ENCODE results near the gene VHLL. TPM values are rescaled to one million over a fixed set of nuclear protein-coding genes. Genes with fewer than 3 reads are reported as not detected.

Gene VHLL
- total RNA-seq, 3 donors from 2014 or later = not detected

DNA sequence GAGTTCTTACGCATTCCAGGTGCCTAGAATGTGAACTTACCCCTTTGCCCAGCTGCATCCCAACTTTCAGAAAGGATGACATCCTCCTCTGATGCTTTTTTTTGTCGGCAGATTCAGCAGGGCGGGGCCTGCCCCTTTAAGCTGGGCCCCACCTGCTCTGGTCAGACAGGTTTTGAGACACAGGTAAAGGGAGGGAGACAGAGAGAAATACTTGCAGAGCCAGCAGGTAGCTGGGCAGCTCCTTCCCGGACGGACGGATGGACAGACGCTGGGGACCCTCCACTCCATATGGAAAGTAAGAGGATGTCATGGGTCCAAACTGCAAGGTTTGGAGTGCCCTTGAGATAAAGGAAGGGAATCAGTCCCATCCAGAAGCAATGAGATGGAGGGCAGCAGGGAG is 15.0 kb downstream of the VHLL start, which contains the start of gene TMEM79:
Gene TMEM79, plus strand, starts transcription at position 214 of the 400 bp plus-strand sequence. CDS start 902 bp downstream, outside the sequence.
- DNase-seq (peak in 2 of 3 donors; percentile 51 to 56), ATAC-seq (peak; percentile 10)
- H3K4me1 ChIP-seq (ENCODE audit: low read depth) = peaks cover 21% of the 10 kb centered on the region
- H3K4me3 ChIP-seq = peak within 1 kb of the TSS; percentile 77
- intact Hi-C loops (cut with DNase I, micrococcal nuclease) = no loop called here
- no peaks in the 10 kb centered on the region for H3K9me3 ChIP-seq
- H3K36me3 ChIP-seq (ENCODE audit: low read depth) = no peaks in the 10 kb centered on the region
- TF ChIP-seq, protein P1, sequence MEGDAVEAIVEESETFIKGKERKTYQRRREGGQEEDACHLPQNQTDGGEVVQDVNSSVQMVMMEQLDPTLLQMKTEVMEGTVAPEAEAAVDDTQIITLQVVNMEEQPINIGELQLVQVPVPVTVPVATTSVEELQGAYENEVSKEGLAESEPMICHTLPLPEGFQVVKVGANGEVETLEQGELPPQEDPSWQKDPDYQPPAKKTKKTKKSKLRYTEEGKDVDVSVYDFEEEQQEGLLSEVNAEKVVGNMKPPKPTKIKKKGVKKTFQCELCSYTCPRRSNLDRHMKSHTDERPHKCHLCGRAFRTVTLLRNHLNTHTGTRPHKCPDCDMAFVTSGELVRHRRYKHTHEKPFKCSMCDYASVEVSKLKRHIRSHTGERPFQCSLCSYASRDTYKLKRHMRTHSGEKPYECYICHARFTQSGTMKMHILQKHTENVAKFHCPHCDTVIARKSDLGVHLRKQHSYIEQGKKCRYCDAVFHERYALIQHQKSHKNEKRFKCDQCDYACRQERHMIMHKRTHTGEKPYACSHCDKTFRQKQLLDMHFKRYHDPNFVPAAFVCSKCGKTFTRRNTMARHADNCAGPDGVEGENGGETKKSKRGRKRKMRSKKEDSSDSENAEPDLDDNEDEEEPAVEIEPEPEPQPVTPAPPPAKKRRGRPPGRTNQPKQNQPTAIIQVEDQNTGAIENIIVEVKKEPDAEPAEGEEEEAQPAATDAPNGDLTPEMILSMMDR (IDR thresholded peaks at IDR 0.05) = no peak

DNA sequence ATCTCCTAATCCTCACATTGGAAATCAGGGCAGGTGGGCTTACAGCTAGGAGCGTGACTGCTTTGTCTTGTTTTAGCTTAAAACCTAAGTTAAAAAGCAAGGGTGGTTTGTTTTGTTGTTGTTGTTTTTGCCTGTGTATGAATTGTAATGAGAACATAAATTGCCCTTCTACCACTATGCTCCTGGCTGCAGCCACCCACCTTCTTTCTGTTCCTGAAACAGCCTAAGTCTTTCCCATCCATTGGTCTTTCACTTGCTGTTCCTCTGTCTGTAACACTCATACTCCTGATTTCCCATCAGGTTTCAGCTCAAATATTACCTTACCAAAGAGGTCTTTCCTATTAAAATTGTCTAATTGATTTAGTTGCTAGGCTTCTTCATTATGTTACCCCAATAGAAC is 15.6 kb downstream of the VHLL start:
- intact Hi-C loops (cut with DNase I, micrococcal nuclease) = no loop called here
- H3K4me3 ChIP-seq = no peak overlapping the region
- ATAC-seq (no peak), DNase-seq (no peak)
- H3K4me1 ChIP-seq (ENCODE audit: low read depth) = peaks cover 21% of the 10 kb centered on the region
- H3K36me3 ChIP-seq (ENCODE audit: low read depth) = no peaks in the 10 kb centered on the region
- TF ChIP-seq, protein P1 (IDR thresholded peaks at IDR 0.05) = no peak
- H3K9me3 ChIP-seq = no peaks in the 10 kb centered on the region

- Histone ChIP-seq H3K9me3 (no peaks in the 10 kb centered on the region), H3K4me3 (peak within 1 kb of the TSS; percentile 77), H3K36me3 (ENCODE audit: low read depth) (no peaks in the 10 kb centered on the region), H3K4me1 (ENCODE audit: low read depth) (peaks cover 21% of the 10 kb centered on the region)
- DNase-seq (peak; percentile 96 to 97 (median 97)), ATAC-seq (peak; percentile 94)
- intact Hi-C loops (cut with DNase I, micrococcal nuclease) = no loop called here
- TF ChIP-seq, protein P1 (IDR thresholded peaks at IDR 0.05) = no peak
These were observed 16.5 kb downstream of the VHLL start, which contains the start of gene SMG5 for GRCh38 chr1:156282479-156283222. Gene SMG5 (minus strand): TSS chr1:156282825. CDS start chr1:156282680, 145 bp downstream.

DNA sequence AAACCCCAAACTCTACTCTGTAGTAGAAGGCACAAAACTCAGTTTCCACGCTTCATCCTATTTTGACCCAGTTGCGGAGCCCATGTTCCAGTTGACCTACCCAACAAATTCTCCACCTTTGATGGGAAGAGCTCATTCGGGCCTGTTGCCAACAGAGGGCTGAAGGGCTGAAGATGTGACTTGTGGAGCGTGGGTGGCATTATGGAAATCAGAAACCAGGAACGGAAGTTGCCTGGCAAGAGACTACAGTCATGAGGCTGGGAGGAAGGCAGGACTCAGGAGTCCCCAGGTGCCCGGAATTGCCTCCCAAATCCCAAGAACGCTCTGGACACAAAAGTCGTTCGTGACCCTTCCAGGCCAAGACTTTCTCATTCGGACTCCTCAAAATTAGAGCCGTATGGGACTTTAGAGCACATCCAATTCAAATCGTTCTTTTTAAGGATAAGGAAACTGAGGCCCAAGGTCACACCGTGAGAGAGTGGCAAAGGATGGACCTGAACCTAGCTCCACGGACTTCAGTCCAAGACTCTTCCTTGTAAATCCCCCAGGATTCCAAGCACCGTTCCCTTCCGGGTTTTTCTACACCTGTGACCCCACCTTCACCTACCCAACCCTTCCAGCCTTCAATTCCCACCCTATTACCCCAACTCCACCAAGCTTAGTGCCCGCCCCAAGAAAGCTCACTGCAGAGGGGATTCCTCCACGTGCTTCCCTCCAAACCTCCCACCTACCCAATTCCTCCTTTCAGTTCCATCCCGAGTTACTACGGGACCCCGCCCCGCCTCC is 17.2 kb downstream of the VHLL start:
- ATAC-seq = peak; percentile 71
- TF ChIP-seq, protein P1 (IDR thresholded peaks at IDR 0.05) = no peak
- Histone ChIP-seq H3K4me1 (ENCODE audit: low read depth) (peaks cover 21% of the 10 kb centered on the region), H3K36me3 (ENCODE audit: low read depth) (no peaks in the 10 kb centered on the region), H3K9me3 (no peaks in the 10 kb centered on the region), H3K4me3 (peak overlapping the region; percentile 77)
- intact Hi-C loops (cut with DNase I, micrococcal nuclease) = no loop called here
- peak in 2 of 3 donors; percentile 40 to 73 for DNase-seq

- ATAC-seq = no peak
- peaks cover 21% of the 10 kb centered on the region for H3K4me1 ChIP-seq (ENCODE audit: low read depth)
- intact Hi-C loops (cut with DNase I, micrococcal nuclease) = no loop called here
These were observed 17.8 kb downstream of the VHLL start for GRCh38 chr1:156281281-156281680.

More at GRCh38 chr1:156281281-156281680, 17.8 kb downstream of the VHLL start:
- Histone ChIP-seq H3K36me3 (ENCODE audit: low read depth) (no peaks in the 10 kb centered on the region), H3K4me3 (no peak overlapping the region), H3K9me3 (no peaks in the 10 kb centered on the region)
- peak in 1 of 3 donors; percentile 12 for DNase-seq
- TF ChIP-seq, protein P1 (IDR thresholded peaks at IDR 0.05) = no peak

Data from mucosa of descending colon (tissue), 3 donors.